SK-N-MC (cell line): ENCODE measurements around the gene TPD52L1.

Experiments used
- DNase-seq: peaks from one replicate; pipeline ENCODE4 v3.0.0-alpha.2; 2011; ENCODE audit warnings: low read depth, low spot score
- H3K27ac ChIP-seq: fragments of 200-600 bp; sonication (generic); 2 replicates; pipeline ENCODE4 v1.5.1; 2016; ENCODE audit warnings: mixed run types
- H3K36me3 ChIP-seq: fragments of 200-600 bp; sonication (generic); 2 replicates; pipeline ENCODE4 v1.6.1; 2017; ENCODE audit warnings: antibody characterized with exemption, low read length, mixed read lengths; ENCODE audit not compliant: insufficient read depth
- H3K4me3 ChIP-seq: fragments of 200-600 bp; sonication (generic); 2 replicates; pipeline ENCODE4 v1.5.1; 2016
- H3K9ac ChIP-seq: fragments of 200-600 bp; sonication (generic); 2 replicates; pipeline ENCODE4 v1.8.0; 2017; ENCODE audit warnings: mixed run types, mixed read lengths; ENCODE audit not compliant: insufficient read length
- H3K9me3 ChIP-seq: fragments of 200-600 bp; sonication (generic); 2 replicates; pipeline ENCODE4 v1.6.1; 2017; ENCODE audit warnings: low read depth, mild to moderate bottlenecking, antibody characterized with exemption, low read length, moderate library complexity, mixed read lengths
- EZH2 ChIP-seq: fragments of 200-600 bp; sonication (generic); IDR thresholded peaks from one replicate; pipeline ENCODE4 v1.6.1; 2017; ENCODE audit warnings: antibody characterized with exemption
- FOXP2 ChIP-seq: optimal IDR thresholded peaks from 2 replicates; pipeline ENCODE3; 2011; ENCODE audit warnings: mild to moderate bottlenecking, moderate library complexity; ENCODE audit not compliant: insufficient read depth; ENCODE audit errors: extremely low read length, control extremely low read depth
- POLR2AphosphoS5 ChIP-seq: IDR thresholded peaks from 2 replicates; pipeline ENCODE4 v1.6.1; 2012; ENCODE audit warnings: mild to moderate bottlenecking, low read depth, low read length, borderline replicate concordance

The TPD52L1 gene

DNA sequence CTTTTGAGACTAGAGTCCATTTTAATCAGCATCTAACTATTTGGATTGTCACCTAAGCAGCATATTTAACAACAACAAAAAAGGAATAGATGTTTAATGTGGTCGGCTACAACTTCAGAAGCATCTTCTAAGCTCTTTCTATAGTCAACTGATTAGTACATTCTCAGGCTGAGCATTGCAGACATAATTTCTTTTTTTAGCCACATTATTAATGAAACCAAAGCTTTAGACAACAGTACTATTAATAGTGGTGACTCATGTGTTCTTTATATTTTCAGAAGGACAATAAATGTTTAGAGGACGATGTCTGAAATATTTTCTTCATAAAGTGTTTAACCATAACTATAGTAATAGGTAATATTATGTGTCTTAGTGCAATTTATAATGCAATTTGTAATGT is 52.4 kb downstream of the TPD52L1 start:
- Histone ChIP-seq H3K9ac (no peak overlapping the region), H3K9me3 (no peaks in the 10 kb centered on the region), H3K4me3 (no peak overlapping the region), H3K27ac (no peak overlapping the region), H3K36me3 (no peaks in the 10 kb centered on the region)
- no peak for TF ChIP-seq POLR2AphosphoS5
- TF ChIP-seq FOXP2, result no peak
- no peak for TF ChIP-seq EZH2
- no peak for DNase-seq

DNA sequence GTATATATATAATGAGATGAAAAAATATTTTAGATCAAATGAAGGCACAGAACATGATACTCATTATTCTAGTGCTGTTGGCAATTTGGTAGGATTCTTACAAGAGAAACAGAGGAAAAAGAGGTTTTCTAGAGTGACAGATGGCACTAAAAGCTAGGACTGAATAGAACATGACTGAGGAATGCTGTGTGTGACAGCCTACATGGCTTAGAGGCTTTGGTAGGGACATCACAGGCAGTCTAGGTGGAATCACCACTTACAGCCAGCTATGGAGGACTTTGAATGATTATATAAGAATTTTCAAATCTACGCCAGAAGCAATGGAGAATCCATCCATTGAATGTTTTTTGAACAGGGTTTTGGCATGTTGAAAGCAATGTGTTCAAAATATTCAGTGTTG is 52.8 kb downstream of the TPD52L1 start:
- no peak overlapping the region for H3K4me3 ChIP-seq
- H3K9me3 ChIP-seq, result no peaks in the 10 kb centered on the region
- no peaks in the 10 kb centered on the region for H3K36me3 ChIP-seq
- H3K27ac ChIP-seq, result no peak overlapping the region
- TF ChIP-seq POLR2AphosphoS5 (no peak), EZH2 (no peak), FOXP2 (no peak)
- DNase-seq, result no peak
- no peak overlapping the region for H3K9ac ChIP-seq

DNA sequence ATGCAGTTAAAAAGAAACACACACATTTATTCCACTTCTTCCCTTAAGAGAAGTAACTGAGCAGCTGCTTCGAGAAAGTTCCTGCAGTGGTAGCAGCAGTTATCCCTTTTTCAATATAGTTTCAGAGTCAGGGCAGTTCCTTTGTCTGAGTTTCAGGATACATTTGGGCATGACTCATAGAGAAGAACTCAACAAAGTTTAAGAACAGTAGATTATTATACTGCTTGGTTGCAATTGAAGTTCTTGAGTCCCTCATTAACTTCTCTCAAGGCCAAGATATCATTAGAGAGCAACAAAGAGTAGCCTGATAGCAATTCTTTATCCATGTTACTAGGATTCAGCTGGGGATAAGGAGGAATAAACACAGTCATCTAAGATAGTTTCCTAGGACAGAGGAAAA is 54.4 kb downstream of the TPD52L1 start:
- DNase-seq, result no peak
- Histone ChIP-seq H3K4me3 (no peak overlapping the region), H3K9me3 (no peaks in the 10 kb centered on the region), H3K9ac (no peak overlapping the region), H3K27ac (no peak overlapping the region), H3K36me3 (no peaks in the 10 kb centered on the region)
- no peak for TF ChIP-seq POLR2AphosphoS5
- TF ChIP-seq FOXP2, result no peak
- no peak for TF ChIP-seq EZH2

DNA sequence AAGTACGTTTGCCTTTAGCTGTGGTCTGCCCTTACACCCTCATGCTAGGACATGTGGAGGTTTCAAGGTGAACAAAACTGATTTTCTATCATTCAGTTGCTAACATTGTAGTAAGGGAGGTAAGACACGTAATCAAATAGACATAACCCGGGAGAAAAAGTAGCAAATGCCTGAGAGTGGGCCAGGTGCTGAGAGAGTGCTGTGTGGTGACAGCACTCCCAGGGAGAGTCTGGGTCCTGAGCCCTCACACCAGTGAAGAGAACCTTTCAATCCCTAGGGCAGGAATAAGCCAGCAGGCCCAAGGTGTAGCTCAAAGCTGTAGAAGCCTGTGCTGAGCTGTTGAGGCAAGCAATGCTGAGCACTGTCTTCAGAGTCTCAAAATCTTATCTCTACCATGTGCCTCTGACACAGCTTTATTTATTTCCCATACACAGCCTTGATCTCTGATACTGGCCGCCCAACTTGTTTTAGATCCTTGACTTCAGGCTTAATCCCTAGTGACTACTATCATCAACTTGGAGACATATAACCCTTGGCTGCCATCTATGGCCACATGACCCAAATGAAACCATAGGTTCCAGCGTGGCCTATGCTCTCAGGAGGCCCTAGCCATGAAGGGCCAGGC is 55.2 kb downstream of the TPD52L1 start:
- TF ChIP-seq FOXP2, result no peak
- TF ChIP-seq EZH2, result no peak
- no peak for TF ChIP-seq POLR2AphosphoS5
- no peak overlapping the region for H3K9ac ChIP-seq
- no peak for DNase-seq
- no peak overlapping the region for H3K27ac ChIP-seq
- no peak overlapping the region for H3K4me3 ChIP-seq
- no peaks in the 10 kb centered on the region for H3K9me3 ChIP-seq
- no peaks in the 10 kb centered on the region for H3K36me3 ChIP-seq

DNA sequence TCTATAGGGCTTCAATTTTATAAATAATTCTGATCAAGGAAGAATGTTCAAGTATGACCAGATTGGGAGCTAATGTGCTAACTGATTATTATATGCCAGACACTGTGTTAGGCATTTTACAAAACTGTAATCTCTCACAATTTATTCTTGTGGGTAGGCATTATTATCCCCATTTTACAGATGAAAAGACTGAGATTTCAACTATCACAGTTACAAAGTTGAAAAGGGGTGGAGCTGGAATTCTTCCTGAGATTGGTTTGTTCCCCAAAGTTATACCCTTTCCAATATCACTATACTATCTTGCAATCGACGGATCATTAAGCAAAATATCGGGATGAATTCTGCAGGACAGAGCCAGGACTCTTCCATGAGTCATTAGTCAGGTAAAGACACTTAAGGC is 57.1 kb downstream of the TPD52L1 start:
- no peak overlapping the region for H3K4me3 ChIP-seq
- TF ChIP-seq FOXP2 (no peak), EZH2 (no peak), POLR2AphosphoS5 (no peak)
- no peak for DNase-seq

DNA sequence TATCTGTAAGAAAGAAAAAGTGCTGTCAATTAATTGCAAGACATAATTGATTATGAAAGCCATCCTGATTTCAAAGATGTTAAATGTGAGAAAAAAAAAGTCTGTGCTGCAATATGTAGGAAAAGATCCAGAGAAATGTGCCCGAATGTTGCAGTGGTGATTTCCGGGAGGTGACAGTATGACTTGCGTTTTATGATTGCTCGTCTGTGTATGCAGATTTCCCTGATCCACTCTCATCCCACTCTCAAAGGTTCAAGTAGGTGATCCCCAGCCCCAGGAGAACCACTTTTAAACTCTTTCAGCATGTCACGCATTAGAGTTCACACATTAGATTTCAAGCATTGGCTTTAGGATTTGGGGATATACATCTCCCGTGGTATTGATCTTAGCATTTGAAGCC is 57.8 kb downstream of the TPD52L1 start:
- no peak for TF ChIP-seq EZH2
- no peak for TF ChIP-seq POLR2AphosphoS5
- no peak for TF ChIP-seq FOXP2
- Histone ChIP-seq H3K9me3 (no peaks in the 10 kb centered on the region), H3K9ac (no peak overlapping the region), H3K36me3 (no peaks in the 10 kb centered on the region), H3K4me3 (no peak overlapping the region), H3K27ac (no peak overlapping the region)
- DNase-seq, result no peak

More for the DNA sequence above, 57.1 kb downstream of the TPD52L1 start:
- Histone ChIP-seq H3K27ac (no peak overlapping the region), H3K36me3 (no peaks in the 10 kb centered on the region), H3K9me3 (no peaks in the 10 kb centered on the region), H3K9ac (no peak overlapping the region)

DNA sequence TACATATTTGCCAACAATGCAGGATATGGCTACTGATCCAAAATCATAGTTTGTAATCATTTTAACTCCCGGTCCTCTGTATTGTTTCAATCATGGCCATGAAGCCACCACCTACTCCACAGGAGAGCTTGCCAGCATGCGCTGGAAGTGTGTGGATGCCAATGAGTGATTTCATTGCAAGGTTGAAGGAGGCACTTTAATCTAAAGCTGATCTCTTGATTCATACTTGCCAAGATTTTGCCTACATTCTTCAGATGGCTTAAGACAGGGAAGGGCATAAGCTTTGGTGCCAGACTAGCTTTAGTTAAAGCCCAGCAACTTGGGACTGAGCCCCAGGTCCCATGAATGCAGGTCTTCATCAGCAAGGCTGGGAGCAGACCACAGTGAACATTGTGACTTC is 58.8 kb downstream of the TPD52L1 start:
- Histone ChIP-seq H3K4me3 (no peak overlapping the region), H3K27ac (no peak overlapping the region), H3K9ac (no peak overlapping the region), H3K36me3 (no peaks in the 10 kb centered on the region), H3K9me3 (no peaks in the 10 kb centered on the region)
- DNase-seq, result no peak
- no peak for TF ChIP-seq FOXP2
- TF ChIP-seq POLR2AphosphoS5, result no peak
- TF ChIP-seq EZH2, result no peak

DNA sequence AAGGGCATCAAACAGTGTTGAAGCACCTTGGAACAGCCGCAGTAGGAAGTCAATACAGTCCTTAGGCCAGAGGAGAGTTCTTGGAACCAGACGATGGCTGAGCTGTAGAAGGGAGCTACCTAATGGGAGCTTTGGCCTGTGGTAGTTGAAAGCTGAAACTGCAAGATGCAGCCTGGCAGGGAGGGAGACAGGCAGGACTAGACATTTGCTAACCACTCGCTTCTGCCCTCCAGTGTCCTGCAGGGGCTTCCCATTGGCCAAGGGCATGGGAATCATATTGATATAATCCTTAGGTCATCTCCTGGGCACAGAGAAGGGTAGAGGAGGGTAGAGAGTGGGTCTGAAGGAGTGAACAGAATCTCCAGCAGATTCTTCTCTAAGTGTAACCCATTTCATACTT is 60.4 kb downstream of the TPD52L1 start:
- Histone ChIP-seq H3K36me3 (no peaks in the 10 kb centered on the region), H3K27ac (no peak overlapping the region), H3K9me3 (no peaks in the 10 kb centered on the region), H3K9ac (no peak overlapping the region), H3K4me3 (no peak overlapping the region)
- DNase-seq, result no peak
- TF ChIP-seq EZH2, result no peak

DNA sequence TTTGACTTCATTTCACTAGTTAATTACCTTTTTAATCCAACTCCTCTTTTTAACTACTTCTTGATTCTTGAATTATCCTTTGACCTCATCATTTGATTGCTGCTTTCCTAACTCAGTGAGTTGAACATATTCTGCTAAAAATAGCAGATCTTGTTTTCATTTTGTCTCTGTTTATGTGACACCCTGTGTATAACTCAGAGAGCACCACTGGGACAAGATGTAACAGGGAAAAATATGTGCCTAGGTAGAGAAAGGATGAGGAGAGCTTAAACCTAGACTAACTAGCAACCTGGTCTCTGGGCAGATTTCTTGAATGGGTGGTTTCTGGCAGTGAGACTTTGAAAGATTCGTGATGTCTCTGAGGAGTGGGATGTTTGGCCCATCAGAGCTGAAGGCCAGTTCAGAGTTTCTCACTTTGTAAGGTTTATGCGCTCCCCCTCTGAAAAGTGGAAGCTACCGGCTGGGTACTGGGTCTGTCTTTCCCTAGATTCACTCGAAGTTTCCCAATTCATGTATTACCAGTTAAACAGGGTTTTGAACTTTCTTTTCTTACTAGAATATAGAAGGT is 61.8 kb downstream of the TPD52L1 start:
- no peak for TF ChIP-seq POLR2AphosphoS5
- TF ChIP-seq FOXP2, result no peak
- no peak for TF ChIP-seq EZH2
- no peak overlapping the region for H3K4me3 ChIP-seq
- DNase-seq, result no peak

More for the DNA sequence above, 61.8 kb downstream of the TPD52L1 start:
- no peak overlapping the region for H3K9ac ChIP-seq
- H3K9me3 ChIP-seq, result no peaks in the 10 kb centered on the region
- H3K27ac ChIP-seq, result no peak overlapping the region
- no peaks in the 10 kb centered on the region for H3K36me3 ChIP-seq
